DOHH2 (cell line): Measurements from ENCODE around the gene FOXP4.

Experiments
- H3F3A ChIP-seq: fragments of 200-600 bp; sonication (generic), shearing (Covaris generic); 2 replicates; pipeline ENCODE4 v1.6.0; 2016; ENCODE audit warnings: antibody characterized with exemption, mild to moderate bottlenecking; ENCODE audit not compliant: control insufficient read depth, insufficient read depth
- H3K27ac ChIP-seq: fragments of 200-600 bp; sonication (generic); 2 replicates; pipeline ENCODE4 v1.5.1; 2014; ENCODE audit warnings: low read depth, mild to moderate bottlenecking, low read length, moderate library complexity
- H3K27me3 ChIP-seq: fragments of 200-600 bp; sonication (generic); 2 replicates; pipeline ENCODE4 v1.6.1; 2014; ENCODE audit warnings: mild to moderate bottlenecking, low read length, mixed read lengths; ENCODE audit not compliant: control insufficient read depth
- H3K36me3 ChIP-seq: fragments of 200-600 bp; sonication (generic); 2 replicates; pipeline ENCODE4 v1.6.1; 2014; ENCODE audit warnings: mild to moderate bottlenecking, low read length, moderate library complexity, mixed read lengths; ENCODE audit not compliant: control insufficient read depth
- H3K4me1 ChIP-seq: fragments of 200-600 bp; sonication (generic); 2 replicates; pipeline ENCODE4 v1.6.1; 2014; ENCODE audit warnings: mild to moderate bottlenecking, low read length, mixed read lengths; ENCODE audit not compliant: control insufficient read depth
- H3K4me2 ChIP-seq: fragments of 200-600 bp; sonication (generic); 2 replicates; pipeline ENCODE4 v1.6.0; 2014; ENCODE audit warnings: mild to moderate bottlenecking, low read length, moderate library complexity
- H3K4me3 ChIP-seq: fragments of 200-600 bp; sonication (generic); 2 replicates; pipeline ENCODE4 v1.5.1; 2014; ENCODE audit warnings: mild to moderate bottlenecking, low read length, mixed read lengths
- H3K79me2 ChIP-seq: fragments of 200-600 bp; sonication (generic); 2 replicates; pipeline ENCODE4 v1.6.1; 2014; ENCODE audit warnings: mild to moderate bottlenecking, low read length, mixed read lengths; ENCODE audit not compliant: control insufficient read depth
- H3K9me2 ChIP-seq: fragments of 200-600 bp; sonication (generic); replicated peaks from 2 replicates; pipeline ENCODE4 v1.6.1; 2014; ENCODE audit warnings: mild to moderate bottlenecking, low read length, mixed read lengths; ENCODE audit not compliant: control insufficient read depth
- H3K9me3 ChIP-seq: fragments of 200-600 bp; sonication (generic); 2 replicates; pipeline ENCODE4 v1.6.1; 2014; ENCODE audit warnings: antibody characterized with exemption, low read length, mixed read lengths; ENCODE audit not compliant: control insufficient read depth, insufficient read depth
- H4K20me1 ChIP-seq: fragments of 200-600 bp; sonication (generic); 2 replicates; pipeline ENCODE4 v1.6.0; 2014; ENCODE audit warnings: low read depth, mild to moderate bottlenecking, antibody characterized with exemption, low read length, moderate library complexity; ENCODE audit not compliant: control insufficient read depth, insufficient read depth
- CTCF ChIP-seq: fragments of 200-600 bp; sonication (generic); IDR thresholded peaks from one replicate; pipeline ENCODE4 v1.5.1; 2014; ENCODE audit warnings: antibody characterized with exemption, mild to moderate bottlenecking, low read depth, low read length; ENCODE audit not compliant: poor library complexity, severe bottlenecking
- EZH2phosphoT487 ChIP-seq: fragments of 200-600 bp; sonication (generic); IDR thresholded peaks from 2 replicates; pipeline ENCODE4 v1.6.1; 2017; ENCODE audit warnings: borderline replicate concordance, mild to moderate bottlenecking, antibody characterized with exemption, low read length, moderate library complexity, mixed read lengths

The FOXP4 gene

DNA sequence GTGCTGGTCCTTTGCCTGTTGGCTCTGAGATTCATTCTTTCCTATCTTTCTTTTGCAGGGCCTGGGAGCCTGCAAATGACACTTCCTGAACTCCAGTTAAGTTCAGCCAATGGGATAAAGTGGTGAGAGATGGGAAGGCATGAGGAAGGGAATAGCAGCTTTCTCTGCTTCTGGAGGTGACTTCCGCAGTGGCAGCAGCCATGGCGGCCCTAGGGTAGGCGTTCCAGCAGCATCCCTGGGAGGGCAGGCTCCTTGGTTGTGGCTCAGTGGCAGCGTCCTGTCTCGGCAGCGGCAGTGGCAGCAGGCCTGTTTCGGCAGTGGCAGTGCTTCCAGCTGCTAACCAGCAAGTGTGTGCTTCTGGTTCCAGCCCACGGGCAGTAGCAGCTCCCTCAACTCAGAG lies 84.8 kb downstream of the FOXP4 start:
- H3K79me2 ChIP-seq, result no peaks in the 10 kb centered on the region
- no peaks in the 10 kb centered on the region for H3K36me3 ChIP-seq
- H3K4me1 ChIP-seq, result no peaks in the 10 kb centered on the region
- H4K20me1 ChIP-seq, result no peaks in the 10 kb centered on the region
- H3F3A ChIP-seq, result no peaks in the 10 kb centered on the region
- TF ChIP-seq EZH2phosphoT487 (no peak), CTCF (no peak)
- H3K4me2 ChIP-seq, result no peak overlapping the region
- no peaks in the 10 kb centered on the region for H3K9me3 ChIP-seq
- peaks cover 23% of the 10 kb centered on the region for H3K27me3 ChIP-seq
- no peaks in the 10 kb centered on the region for H3K9me2 ChIP-seq
- no peak overlapping the region for H3K27ac ChIP-seq
- no peak overlapping the region for H3K4me3 ChIP-seq

GRCh38 chr6:41633056-41633634 lies 87.0 kb downstream of the FOXP4 start:
- Histone ChIP-seq H3K4me1 (no peaks in the 10 kb centered on the region), H3K9me2 (no peaks in the 10 kb centered on the region), H3K4me2 (no peak overlapping the region), H3K36me3 (no peaks in the 10 kb centered on the region), H3K27ac (no peak overlapping the region), H3K9me3 (no peaks in the 10 kb centered on the region), H3K27me3 (peaks cover 31% of the 10 kb centered on the region), H4K20me1 (no peaks in the 10 kb centered on the region), H3F3A (no peaks in the 10 kb centered on the region), H3K4me3 (no peak overlapping the region), H3K79me2 (no peaks in the 10 kb centered on the region)
- TF ChIP-seq CTCF, result no peak
- TF ChIP-seq EZH2phosphoT487, result no peak

DNA sequence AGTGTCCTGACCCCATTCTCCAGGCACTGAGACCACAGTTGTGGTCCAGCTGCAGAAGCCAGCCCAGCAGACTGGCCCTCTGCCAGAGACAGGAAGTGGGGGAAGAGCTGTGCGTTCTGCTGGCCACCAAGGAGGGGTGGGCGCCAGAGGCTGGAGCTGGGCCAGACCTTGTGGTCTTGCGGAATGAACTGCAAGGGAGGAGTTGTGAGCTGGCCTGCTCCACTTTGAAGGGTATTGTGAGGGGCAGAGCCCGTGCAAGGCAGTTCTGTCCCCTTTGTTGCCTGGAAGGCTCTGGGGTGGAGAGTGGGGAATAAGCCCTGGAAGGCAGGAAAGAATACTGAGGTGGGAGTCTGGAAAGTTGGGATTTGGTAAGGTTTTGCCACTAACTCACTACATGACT lies 88.5 kb downstream of the FOXP4 start:
- Histone ChIP-seq H3K9me2 (no peaks in the 10 kb centered on the region), H3F3A (no peaks in the 10 kb centered on the region), H3K4me2 (no peak overlapping the region), H3K79me2 (no peaks in the 10 kb centered on the region), H3K9me3 (no peaks in the 10 kb centered on the region), H3K27ac (no peak overlapping the region), H3K36me3 (no peaks in the 10 kb centered on the region), H4K20me1 (no peaks in the 10 kb centered on the region), H3K4me3 (no peak overlapping the region), H3K4me1 (no peaks in the 10 kb centered on the region), H3K27me3 (peaks cover 44% of the 10 kb centered on the region)
- TF ChIP-seq CTCF, result no peak
- no peak for TF ChIP-seq EZH2phosphoT487
